SK-N-SH (cell line): ENCODE data around the gene FGF4. TPM values are rescaled to one million over a fixed set of nuclear protein-coding genes. Genes with fewer than 3 reads are reported as not detected.

Source experiments
- CTCF ChIA-PET: fragments of 300-600, 350-600 bp; formaldehyde crosslinking; extraction: SDS; loops from one replicate; lab custom pipeline; 2021; lab: Yijun Ruan, JAX
- POLR2A ChIA-PET: fragments of 350-600 bp; sonication (Branson Sonifier 250); formaldehyde crosslinking; extraction: SDS; loops from one replicate; lab custom pipeline; 2020; ENCODE audit warnings: antibody characterized with exemption, inconsistent platforms; lab: Yijun Ruan, JAX
- DNase-seq: peaks from one replicate; pipeline ENCODE4 v3.0.0; 2012
- H2AFZ ChIP-seq: fragments of 200-600 bp; sonication (generic); 2 replicates; pipeline ENCODE4 v1.8.1; 2016; ENCODE audit warnings: antibody characterized with exemption, mild to moderate bottlenecking, low read depth
- H3F3A ChIP-seq: fragments of 200-600 bp; sonication (generic); replicated peaks from 2 replicates; pipeline ENCODE3; 2016; ENCODE audit warnings: antibody characterized with exemption, mild to moderate bottlenecking; ENCODE audit not compliant: insufficient read depth
- H3K27ac ChIP-seq, 2 experiments: fragments of 200-500 bp in 1 of 2; fragments of 200-600 bp in 1 of 2; sonication (Bioruptor generic) in 1 of 2; sonication (generic), shearing (Covaris generic) in 1 of 2; 2 replicates each; pipeline versions ENCODE4 v1.5.1 to v1.6.1; 2014 to 2016; ENCODE audit warnings: low read depth in 2 of 2, inconsistent platforms in 1 of 2, low read length in 1 of 2, mild to moderate bottlenecking in 1 of 2, mixed read lengths in 1 of 2
- H3K27me3 ChIP-seq: fragments of 200-600 bp; sonication (generic), shearing (Covaris generic); 2 replicates; pipeline ENCODE4 v1.6.1; 2016; ENCODE audit warnings: mixed run types; ENCODE audit not compliant: insufficient read depth
- H3K36me3 ChIP-seq, 2 experiments: fragments of 200-500 bp in 1 of 2; fragments of 200-600 bp in 1 of 2; sonication (Bioruptor generic) in 1 of 2; sonication (generic) in 1 of 2; replicated peaks in 1 of 2; 2 replicates each; pipeline versions ENCODE3 to v1.5.1; 2014 to 2016; ENCODE audit warnings: low read length in 1 of 2, mild to moderate bottlenecking in 1 of 2; ENCODE audit not compliant: insufficient read depth in 2 of 2, control insufficient read depth in 1 of 2
- H3K4me1 ChIP-seq, 2 experiments: fragments of 200-500 bp in 1 of 2; fragments of 200-600 bp in 1 of 2; sonication (Bioruptor generic) in 1 of 2; sonication (generic), shearing (Covaris generic) in 1 of 2; 2 replicates each; pipeline versions ENCODE4 v1.5.1 to v1.6.1; 2014 to 2016; ENCODE audit warnings: low read depth in 1 of 2, low read length in 1 of 2, mixed run types in 1 of 2; ENCODE audit not compliant: insufficient read depth in 2 of 2, control insufficient read depth in 1 of 2
- H3K4me2 ChIP-seq: fragments of 200-600 bp; sonication (generic), shearing (Covaris generic); 2 replicates; pipeline ENCODE4 v1.6.1; 2017; ENCODE audit warnings: mixed run types
- H3K4me3 ChIP-seq, 2 experiments: fragments of 200-500 bp in 1 of 2; fragments of 200-600 bp in 1 of 2; sonication (Bioruptor generic) in 1 of 2; sonication (generic), shearing (Covaris generic) in 1 of 2; 2 replicates each; pipeline versions ENCODE4 v1.5.1 to v1.8.1; 2014 to 2016; ENCODE audit warnings: low read depth in 2 of 2, inconsistent platforms in 1 of 2, low read length in 1 of 2, mild to moderate bottlenecking in 1 of 2, mixed read lengths in 1 of 2, moderate library complexity in 1 of 2
- H3K79me2 ChIP-seq: fragments of 200-600 bp; sonication (generic); 2 replicates; pipeline ENCODE4 v1.8.1; 2017; ENCODE audit warnings: mild to moderate bottlenecking; ENCODE audit not compliant: insufficient read depth
- H3K9ac ChIP-seq: fragments of 200-600 bp; sonication (generic); 2 replicates; pipeline ENCODE4 v1.6.1; 2017; ENCODE audit warnings: mixed run types
- H3K9me2 ChIP-seq: fragments of 200-600 bp; sonication (generic); 2 replicates; pipeline ENCODE4 v1.6.1; 2017; ENCODE audit warnings: mixed run types
- H3K9me3 ChIP-seq: fragments of 200-600 bp; sonication (generic); 2 replicates; pipeline ENCODE4 v1.6.1; 2017; ENCODE audit warnings: mixed run types, mild to moderate bottlenecking, moderate library complexity
- H4K20me1 ChIP-seq: fragments of 200-600 bp; sonication (generic); 2 replicates; pipeline ENCODE4 v1.6.1; 2017; ENCODE audit warnings: mild to moderate bottlenecking, mixed run types; ENCODE audit not compliant: insufficient read depth
- ELF1 ChIP-seq: IDR thresholded peaks from 2 replicates; pipeline ENCODE4 v1.4.0; 2012
- FOXM1 ChIP-seq: IDR thresholded peaks from 2 replicates; pipeline ENCODE4 v1.4.0; 2012; ENCODE audit warnings: low read depth, mild to moderate bottlenecking
- GATA2 ChIP-seq: sonication (generic); formaldehyde crosslinking; IDR thresholded peaks from 2 replicates; pipeline ENCODE4 v1.5.0; 2020; ENCODE audit warnings: mild to moderate bottlenecking, missing genetic modification reagents
- JUND ChIP-seq: IDR thresholded peaks from 2 replicates; pipeline ENCODE4 v1.4.0; 2012
- MAX ChIP-seq: IDR thresholded peaks from 2 replicates; pipeline ENCODE4 v1.4.0; 2012; ENCODE audit warnings: low read depth
- POLR2AphosphoS5 ChIP-seq: IDR thresholded peaks from 2 replicates; pipeline ENCODE4 v1.6.1; 2012; ENCODE audit warnings: low read depth, low read length
- RAD21 ChIP-seq: IDR thresholded peaks from 2 replicates; pipeline ENCODE4 v1.6.1; 2012; ENCODE audit warnings: mild to moderate bottlenecking, low read length
- TEAD4 ChIP-seq: IDR thresholded peaks from 2 replicates; pipeline ENCODE4 v1.4.0; 2012; ENCODE audit warnings: mild to moderate bottlenecking, borderline replicate concordance; ENCODE audit not compliant: insufficient read depth
- YY1 ChIP-seq: IDR thresholded peaks from 2 replicates; pipeline ENCODE4 v1.4.0; 2012; ENCODE audit warnings: low read depth, mild to moderate bottlenecking
- WGBS: methylation state at CpG from one replicate; pipeline ENCODE4 v1.1.6; 2017; ENCODE audit warnings: low lambda C conversion rate; 5-methylcytosine and 5-hydroxymethylcytosine counted together
- polyA plus RNA-seq, 3 experiments: library from polyadenylated mRNA; depleted of rRNA; stranded (reverse); fragments of >200 nt; gene quantifications; 2 replicates each; pipeline ENCODE4 v1.2.3, GENCODE V29; 2012
- TF ChIP-seq, protein P1 (sequence below): IDR thresholded peaks from 2 replicates; pipeline ENCODE4; 2012
- TF ChIP-seq, protein P2 (sequence below): IDR thresholded peaks from 2 replicates; pipeline ENCODE4 v1.4.0; 2012; ENCODE audit warnings: low read depth, borderline replicate concordance

FGF4 gene
- polyA plus RNA-seq, 1 of the 3 experiments (the other 2 are of a cell fraction): not detected

- Histone ChIP-seq H3K4me2 (no peak overlapping the region), H3K9ac (no peak overlapping the region)
- TF ChIP-seq MAX (no peak), FOXM1 (no peak), TEAD4 (no peak), JUND (no peak), ELF1 (no peak), POLR2AphosphoS5 (no peak), YY1 (no peak), GATA2 (CRISPR knock-in tag) (no peak)
- TF ChIP-seq, protein P1, sequence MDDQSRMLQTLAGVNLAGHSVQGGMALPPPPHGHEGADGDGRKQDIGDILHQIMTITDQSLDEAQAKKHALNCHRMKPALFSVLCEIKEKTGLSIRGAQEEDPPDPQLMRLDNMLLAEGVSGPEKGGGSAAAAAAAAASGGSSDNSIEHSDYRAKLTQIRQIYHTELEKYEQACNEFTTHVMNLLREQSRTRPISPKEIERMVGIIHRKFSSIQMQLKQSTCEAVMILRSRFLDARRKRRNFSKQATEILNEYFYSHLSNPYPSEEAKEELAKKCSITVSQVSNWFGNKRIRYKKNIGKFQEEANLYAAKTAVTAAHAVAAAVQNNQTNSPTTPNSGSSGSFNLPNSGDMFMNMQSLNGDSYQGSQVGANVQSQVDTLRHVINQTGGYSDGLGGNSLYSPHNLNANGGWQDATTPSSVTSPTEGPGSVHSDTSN: no peak
- TF ChIP-seq, protein P2, sequence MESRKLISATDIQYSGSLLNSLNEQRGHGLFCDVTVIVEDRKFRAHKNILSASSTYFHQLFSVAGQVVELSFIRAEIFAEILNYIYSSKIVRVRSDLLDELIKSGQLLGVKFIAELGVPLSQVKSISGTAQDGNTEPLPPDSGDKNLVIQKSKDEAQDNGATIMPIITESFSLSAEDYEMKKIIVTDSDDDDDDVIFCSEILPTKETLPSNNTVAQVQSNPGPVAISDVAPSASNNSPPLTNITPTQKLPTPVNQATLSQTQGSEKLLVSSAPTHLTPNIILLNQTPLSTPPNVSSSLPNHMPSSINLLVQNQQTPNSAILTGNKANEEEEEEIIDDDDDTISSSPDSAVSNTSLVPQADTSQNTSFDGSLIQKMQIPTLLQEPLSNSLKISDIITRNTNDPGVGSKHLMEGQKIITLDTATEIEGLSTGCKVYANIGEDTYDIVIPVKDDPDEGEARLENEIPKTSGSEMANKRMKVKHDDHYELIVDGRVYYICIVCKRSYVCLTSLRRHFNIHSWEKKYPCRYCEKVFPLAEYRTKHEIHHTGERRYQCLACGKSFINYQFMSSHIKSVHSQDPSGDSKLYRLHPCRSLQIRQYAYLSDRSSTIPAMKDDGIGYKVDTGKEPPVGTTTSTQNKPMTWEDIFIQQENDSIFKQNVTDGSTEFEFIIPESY: no peak
Observed at GRCh38 chr11:69808667-69809086, 33.5 kb upstream of the FGF4 start.

DNA sequence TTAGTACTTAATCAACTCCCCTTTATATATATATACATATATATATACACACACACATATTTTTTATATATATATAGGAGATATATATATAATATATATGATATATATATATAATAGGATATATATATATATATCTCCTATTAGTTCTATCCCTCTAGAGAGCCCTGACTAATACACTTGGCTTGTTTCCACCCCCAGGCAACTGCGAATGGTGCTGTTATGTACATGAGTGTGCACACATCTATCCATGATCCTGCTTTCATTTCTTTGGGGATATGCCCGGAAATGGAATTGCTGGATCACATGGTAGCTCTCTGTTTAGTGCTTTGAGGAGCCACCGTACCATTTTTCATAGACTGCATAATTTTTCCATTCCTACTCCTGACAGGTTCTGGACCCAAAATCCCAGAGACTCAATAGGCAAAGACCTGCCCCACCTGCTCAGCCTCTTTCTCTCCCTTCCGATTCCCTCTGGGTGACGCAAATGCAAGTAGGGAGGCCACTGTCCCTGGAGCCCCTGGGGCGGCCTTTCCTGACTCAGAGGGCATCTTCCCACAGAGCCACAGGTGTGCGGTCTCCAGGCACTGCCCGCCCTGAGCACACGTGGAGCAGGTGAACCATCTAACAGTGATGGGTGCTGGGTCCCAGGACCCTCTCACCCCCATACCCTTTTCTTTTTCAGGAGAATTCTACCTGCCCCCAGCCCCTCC, 32.1 kb upstream of the FGF4 start:
- Histone ChIP-seq H3K9ac (no peak overlapping the region), H3K4me1 (peaks cover 0 to 8% of the 10 kb centered on the region in 2 experiments; a peak in 1 of 4 replicates), H2AFZ (no peak overlapping the region), H3F3A (no peaks in the 10 kb centered on the region), H4K20me1 (no peaks in the 10 kb centered on the region), H3K4me3 (no peak overlapping the region), H3K4me2 (no peak overlapping the region), H3K79me2 (no peaks in the 10 kb centered on the region), H3K9me3 (no peaks in the 10 kb centered on the region), H3K27me3 (no peaks in the 10 kb centered on the region), H3K9me2 (no peaks in the 10 kb centered on the region), H3K36me3 (no peaks in the 10 kb centered on the region), H3K27ac (no peak overlapping the region)
- 70% methylated on average over 9 of the region's 9 CpGs for WGBS
- no peak for TF ChIP-seq RAD21
- ChIA-PET CTCF (no interaction called here), POLR2A (no interaction called here)
- no peak for DNase-seq

More at GRCh38 chr11:69808667-69809086, 33.5 kb upstream of the FGF4 start:
- Histone ChIP-seq H3K36me3 (no peaks in the 10 kb centered on the region), H3K4me3 (no peak overlapping the region), H3K9me2 (no peaks in the 10 kb centered on the region), H3F3A (no peaks in the 10 kb centered on the region), H4K20me1 (no peaks in the 10 kb centered on the region), H3K79me2 (no peaks in the 10 kb centered on the region), H3K27me3 (no peaks in the 10 kb centered on the region), H3K4me1 (peaks cover 0 to 8% of the 10 kb centered on the region in 2 experiments; a peak in 1 of 4 replicates), H3K27ac (no peak overlapping the region), H2AFZ (no peak overlapping the region), H3K9me3 (no peaks in the 10 kb centered on the region)
- WGBS: 33% methylated on average over 3 of the region's 7 CpGs
- CTCF ChIA-PET: interaction anchor here (0.7 to 1.1 kb wide), 3 partner anchors 80 to 123 kb away, joined by 3 read pairs; no protein-coding TSS in a partner anchor
- POLR2A ChIA-PET: no interaction called here
- DNase-seq: peak; percentile 64
